ENCODE results near the gene SMG1.
A peak's percentile ranks its signal among the peaks of the same experiment; 100 is the strongest.
"Not testable (repeated sequence)": the region's sequence is repeated elsewhere in the genome, so short reads cannot be mapped to it uniquely, and the experiment has no call there.

The SMG1 gene

GRCh38 chr16:18796377-18796776 lies 129.8 kb downstream of the SMG1 start:
- DNase-seq, result no peak

DNA sequence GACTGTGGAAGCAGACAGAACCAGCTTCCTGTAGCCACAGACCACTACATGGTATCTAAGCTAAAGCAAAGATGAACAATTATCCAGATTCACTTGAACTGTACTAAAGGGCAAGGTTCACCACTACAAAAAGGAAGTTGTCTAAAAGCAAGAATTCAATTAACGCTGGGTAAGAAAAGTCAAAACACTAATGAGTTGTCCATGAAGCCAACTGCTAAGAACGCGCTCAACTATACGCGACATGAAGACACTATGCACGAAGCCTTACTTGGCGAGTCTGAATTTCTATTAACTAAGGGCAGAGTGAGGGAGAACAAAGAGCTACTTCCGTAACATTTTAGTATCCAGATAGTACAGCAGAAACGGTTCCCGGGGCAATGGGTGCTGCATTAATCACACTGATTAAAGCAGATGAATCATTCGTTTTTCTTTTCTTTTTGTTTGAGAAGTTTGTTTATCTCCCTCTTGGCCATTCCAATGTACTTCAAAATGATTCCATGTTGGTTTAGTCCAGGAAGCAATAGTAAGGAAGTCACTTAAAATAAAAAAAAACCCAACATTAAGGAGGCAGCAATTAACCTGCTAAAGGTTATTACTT lies 133.3 kb downstream of the SMG1 start:
- no peak for DNase-seq

DNA sequence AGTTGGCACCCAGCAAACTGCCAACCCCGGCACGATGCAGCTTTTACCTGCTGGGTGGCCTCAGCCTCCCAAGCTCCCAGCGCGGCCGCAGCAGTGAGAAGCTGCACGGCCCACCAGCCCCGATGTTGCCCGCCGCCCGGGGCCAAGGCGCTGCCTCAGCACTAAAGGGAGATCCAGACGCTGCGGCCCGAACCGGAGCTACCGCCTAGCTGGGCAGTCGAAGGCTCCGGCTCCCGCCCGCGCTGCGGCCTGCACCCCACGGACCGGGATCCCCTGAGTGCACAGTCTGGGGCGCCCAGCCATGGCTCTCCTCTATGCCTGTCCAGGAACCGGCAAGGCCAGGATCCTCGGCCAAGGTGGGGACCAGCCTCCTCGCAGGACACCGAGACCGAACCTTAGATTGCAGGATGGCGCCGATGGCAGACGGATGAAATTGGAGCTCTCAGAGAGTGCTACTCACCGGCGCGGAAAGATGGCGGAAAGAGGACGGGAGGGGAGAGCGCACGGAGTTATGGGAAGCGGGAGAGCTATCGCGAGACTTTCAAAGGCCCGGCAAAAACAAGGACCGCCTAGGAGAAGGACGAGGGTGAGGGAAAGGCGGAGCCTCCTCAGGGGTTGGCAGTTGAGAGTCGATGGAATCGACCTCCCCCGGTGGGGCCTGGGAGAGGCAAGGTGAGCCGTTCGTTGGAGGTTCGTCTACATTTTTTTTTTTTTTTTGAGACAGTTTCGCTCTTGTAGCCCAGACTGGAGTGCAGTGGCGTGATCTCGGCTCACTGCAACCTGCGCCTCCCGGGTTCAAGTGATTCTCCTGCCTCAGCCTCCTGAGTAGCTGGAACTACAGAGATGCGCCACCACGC lies 136.1 kb downstream of the SMG1 start, which contains the start of gene RPS15A:
Gene RPS15A, minus strand, starts transcription at position 485 of the 857 bp plus-strand sequence. CDS start 1,221 bp downstream, outside the sequence.
- DNase-seq, result peak; percentile 96

DNA sequence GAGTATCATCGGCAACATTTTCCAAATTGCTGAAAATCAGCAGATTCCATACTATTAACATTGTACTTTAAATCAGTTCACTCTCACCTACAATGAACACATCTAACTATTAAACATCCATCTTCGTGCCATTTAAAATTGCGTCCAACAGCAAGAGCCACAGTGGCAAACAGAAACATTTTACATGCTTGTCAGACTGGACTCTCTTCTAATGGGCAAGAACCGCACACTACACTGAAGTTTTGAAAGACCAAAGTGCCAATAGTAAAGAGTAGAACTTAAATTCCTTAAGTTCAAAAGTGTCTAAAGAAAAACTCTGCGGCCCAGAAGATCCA lies 136.7 kb downstream of the SMG1 start:
- DNase-seq, result no peak

GRCh38 chr16:18788828-18789514 lies 137.2 kb downstream of the SMG1 start:
- no peak for DNase-seq

DNA sequence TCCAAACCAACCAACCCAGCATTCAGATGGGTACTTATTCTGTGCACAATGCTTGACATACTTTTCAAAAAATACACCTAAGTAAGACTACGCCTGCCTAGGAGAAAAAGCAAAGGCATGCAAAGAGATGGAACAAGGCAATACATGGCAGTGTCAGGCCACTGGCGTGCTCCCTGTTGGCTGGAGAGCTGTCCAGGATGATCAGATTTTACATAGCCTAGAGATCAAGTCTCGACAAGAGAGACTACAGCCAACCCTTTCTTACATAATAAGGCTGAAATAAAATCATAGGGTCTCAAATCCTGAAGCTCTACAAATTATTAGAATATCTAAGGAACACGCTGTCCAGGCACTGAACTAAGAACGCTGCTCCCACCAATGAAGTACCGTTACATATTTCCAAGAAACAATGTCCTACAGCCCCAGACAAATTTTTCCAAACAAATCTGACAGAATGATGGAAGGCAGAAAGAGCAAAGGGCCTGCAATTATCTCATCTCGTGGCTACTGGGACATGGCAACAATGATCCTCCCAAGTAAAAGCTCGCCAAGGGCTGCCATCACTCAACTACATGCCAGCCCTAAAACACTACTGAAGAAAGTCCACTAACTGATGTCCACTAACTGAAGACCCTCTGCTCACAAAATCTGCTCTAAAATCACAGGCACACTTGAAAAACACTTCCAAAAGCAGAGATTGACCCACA lies 141.1 kb downstream of the SMG1 start:
- DNase-seq, result no peak

- DNase-seq, result no peak
These were observed 142.5 kb downstream of the SMG1 start for GRCh38 chr16:18783430-18784341.

- no peak for DNase-seq
These were observed 143.3 kb downstream of the SMG1 start for GRCh38 chr16:18782697-18783429.

DNA sequence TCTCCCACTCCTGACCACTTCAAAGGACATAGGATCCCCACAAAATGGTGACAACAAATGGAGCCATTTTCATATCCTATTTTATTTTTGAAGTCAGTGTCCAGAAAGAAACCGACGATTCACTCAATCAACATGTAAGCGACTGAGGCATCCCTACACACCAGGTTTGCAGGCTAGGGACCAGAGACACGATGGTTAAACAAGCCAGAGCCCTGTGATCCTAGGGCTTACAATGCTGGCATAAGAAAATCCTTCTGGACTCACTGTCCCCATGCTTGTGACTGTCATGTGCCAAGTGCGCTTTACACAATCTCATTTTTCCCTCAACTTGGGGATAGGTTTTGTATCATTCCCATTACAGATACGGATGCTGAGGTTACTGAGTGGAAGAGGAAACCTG lies 145.0 kb downstream of the SMG1 start:
- not testable (repeated sequence) for DNase-seq

DNA sequence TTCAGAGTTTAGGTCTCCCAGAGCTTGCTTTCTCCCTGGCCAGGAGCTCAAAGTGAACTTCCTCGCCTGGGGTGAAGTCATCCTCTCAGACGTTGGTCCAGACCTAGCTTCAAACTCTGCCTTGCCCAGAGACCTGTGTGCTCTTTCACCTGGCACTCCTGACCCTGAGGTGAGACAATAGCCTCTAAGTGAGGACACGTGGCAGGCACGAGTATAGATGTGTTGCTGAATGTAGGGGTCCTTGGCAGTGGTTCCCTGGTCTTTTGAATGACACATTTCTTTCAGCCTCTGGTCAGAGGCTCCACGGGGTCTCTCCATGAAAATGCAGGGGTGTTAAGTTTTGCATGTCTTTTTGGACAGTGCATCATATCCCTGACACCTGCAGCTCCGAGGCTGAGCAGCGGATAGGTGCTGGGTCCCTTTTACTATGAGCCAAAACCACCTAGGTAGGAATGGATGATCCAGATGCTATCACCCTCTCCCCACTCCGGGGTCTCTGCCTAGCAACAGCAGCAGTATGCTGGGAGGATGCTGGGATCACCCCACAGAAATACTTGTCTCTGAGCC lies 145.7 kb downstream of the SMG1 start:
- not testable (repeated sequence) for DNase-seq

DNA sequence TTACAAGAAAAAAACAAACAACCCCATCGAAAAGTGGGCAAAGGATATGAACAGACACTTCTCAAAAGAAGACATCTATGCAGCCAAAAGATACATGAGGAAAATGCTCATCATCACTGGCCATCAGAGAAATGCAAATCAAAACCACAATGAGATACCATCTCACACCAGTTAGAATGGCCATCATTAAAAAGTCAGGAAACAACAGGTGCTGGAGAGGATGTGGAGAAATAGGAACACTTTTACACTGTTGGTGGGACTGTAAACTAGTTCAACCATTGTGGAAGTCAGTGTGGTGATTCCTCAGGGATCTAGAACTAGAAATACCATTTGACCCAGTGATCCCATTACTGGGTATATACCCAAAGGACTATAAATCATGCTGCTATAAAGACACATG lies 148.5 kb downstream of the SMG1 start:
- DNase-seq, result not testable (repeated sequence)

GRCh38 chr16:18776334-18776733 lies 149.9 kb downstream of the SMG1 start:
- DNase-seq, result not testable (repeated sequence)

DNA sequence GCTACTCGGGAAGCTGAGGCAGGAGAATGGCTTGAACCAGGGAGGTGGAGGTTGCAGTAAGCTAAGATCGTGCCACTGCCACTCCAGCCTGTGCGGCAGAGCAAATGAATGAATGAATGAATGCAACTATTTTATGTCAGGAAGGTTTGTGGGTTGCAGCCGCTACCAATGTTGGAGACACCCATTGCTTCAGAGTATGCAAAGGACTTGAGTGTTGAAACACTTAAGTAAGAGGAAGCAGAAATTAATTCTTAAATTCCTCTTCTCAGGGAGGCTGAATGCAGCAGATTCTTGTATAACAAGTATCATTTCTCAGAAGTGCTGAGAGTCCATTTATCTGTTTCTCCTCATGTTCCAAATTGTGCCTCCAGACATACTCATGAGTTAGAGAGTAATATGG lies 151.6 kb downstream of the SMG1 start:
- DNase-seq, result not testable (repeated sequence)

DNA sequence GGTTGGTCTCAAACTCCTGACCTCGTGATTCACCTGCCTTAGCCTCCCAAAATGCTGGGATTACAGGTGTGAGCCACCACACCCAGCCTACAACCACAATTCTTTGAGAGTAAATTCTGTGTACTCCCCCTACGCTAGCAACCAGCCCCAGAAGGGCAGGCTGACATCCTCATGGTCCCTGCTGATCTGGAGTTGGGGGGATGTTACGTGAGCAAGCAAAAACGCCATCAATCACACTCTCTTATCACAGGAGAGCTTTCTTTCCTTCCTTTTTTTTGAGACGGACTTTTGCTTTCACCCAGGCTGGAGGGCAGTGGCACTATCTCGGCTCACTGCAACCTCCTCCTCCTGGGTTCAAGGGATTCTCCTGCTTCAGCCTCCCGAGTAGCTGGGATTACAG lies 154.0 kb downstream of the SMG1 start:
- not testable (repeated sequence) for DNase-seq

GRCh38 chr16:18770336-18770962 lies 155.8 kb downstream of the SMG1 start:
- not testable (repeated sequence) for DNase-seq

DNA sequence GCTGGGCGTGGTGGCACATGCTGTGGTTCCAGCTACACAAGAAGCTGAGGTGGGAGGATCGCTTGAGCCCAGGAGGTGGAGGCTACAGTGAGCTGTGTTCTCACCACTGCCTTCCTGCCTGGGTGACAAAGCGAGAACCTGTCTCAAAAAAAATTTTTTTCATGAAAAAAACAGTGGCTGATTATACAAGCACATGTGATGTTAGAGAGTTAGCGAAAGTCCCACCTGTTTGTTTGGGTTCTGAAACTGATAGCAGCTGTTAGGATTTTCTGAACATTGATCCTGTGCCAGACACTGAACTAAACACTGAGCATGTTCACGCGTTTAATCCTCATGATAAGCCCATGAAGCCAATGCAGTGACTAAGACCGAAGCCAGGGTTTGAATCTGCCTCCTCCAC lies 159.0 kb downstream of the SMG1 start:
- not testable (repeated sequence) for DNase-seq

DNA sequence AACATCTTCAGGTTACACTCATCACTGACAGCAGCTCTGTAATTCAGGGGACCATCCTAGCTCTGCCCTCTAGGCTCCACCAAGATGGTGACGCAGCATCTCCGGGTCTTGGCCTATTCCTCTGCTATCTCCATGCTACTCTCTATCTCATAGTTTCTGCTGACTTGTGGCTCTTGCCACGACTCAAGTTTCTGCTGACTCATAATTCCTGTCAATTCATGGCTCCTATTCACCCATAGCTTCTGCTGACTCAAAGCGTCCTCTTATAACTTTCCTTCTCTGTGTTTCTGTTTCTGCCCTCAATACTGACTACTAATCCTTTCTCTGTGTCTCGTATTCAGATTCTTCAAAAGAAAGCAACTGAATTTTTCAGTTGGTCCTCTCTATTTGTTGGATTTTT lies 163.5 kb downstream of the SMG1 start:
- DNase-seq, result not testable (repeated sequence)

DNA sequence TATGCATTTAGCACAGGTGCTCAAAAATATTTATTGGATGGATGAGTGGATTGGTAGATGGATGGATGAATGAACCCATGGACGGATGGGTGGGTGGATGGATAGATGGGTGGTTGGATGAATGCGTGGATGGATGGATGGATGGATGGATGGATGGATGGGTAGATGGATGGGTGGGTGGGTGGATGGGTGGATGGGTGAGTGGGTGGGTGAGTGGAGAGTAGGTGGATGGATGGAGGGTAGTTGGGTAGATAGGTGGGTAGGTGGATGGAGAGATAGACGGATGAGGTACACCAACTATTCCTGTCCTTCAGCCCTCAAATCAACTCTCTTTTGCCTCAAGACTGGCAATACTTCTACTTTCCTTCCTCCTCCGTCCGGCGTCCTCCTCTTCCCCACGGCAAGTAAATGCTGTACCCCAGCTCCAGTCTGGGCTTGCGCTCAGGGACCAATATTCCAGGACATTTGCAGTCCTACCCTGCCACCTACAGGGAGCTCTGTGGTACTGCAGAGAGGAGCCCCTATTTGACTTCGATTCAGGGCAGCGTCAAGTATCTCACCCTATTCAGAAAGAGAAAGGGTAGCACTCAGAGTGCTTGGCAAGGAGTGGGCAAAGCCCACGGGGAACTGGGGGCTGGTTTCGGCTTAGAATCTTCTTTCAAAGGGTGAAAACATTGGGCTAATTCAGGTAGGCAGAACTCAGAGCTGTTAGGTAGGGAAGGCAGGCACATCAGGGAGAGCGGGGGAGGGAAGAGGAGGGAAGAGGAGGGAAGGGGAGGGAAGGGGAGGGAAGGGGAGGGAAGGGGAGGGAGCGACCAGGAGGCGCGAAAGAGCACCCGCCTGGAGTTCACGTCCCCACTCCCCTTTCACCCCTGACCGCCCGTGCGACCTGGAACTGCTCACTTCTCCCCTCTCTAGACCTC lies 166.3 kb downstream of the SMG1 start:
- peak; percentile 38 for DNase-seq

DNA sequence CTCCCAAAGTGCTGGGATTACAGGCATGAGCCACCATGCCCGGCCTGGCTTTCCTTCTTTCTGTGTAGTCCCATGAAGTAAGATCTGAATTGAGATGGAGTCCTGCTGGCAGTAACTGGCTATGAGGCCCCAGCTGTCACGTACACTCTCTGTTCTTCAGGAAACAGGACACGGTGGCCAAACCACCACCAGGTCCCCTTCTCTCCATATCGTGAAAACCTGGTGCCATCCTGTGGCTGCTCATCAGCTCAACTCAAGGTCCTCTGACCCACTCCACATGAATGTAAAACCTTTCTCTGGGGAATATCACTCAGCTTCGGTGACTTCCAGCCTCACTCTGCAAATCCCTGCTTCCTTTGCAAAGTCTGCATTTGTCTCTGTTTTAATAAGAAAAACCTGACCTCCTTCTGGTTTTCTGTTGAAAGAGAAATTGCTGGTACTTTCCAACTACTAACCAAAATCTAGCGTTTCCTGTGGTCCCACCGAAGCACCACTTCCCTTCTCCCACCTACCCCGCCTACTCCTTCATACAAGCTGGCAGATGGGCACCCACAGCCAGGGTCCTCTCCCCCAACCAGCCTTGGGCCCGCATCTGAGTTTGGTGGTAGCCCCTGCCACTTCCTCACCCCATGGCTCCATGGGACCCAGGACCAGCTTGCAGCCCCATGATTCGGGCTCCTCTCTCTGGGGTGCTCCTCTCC lies 168.1 kb downstream of the SMG1 start:
- DNase-seq, result not testable (repeated sequence)
